C4-2B (cell line): Measurements from ENCODE around the gene GJD2.

Experiments
- H3K27ac ChIP-seq: fragments of 450-650 bp; 2 replicates; pipeline ENCODE4 v1.5.1; 2017
- ZFX ChIP-seq: fragments of 450-650 bp; IDR thresholded peaks from 2 replicates; pipeline ENCODE4 v1.6.1; 2017
- TF ChIP-seq, protein P1 (sequence below): fragments of 450-650 bp; conservative IDR thresholded peaks from 2 replicates; pipeline ENCODE4 v1.5.1; 2017; ENCODE audit warnings: mild to moderate bottlenecking

GJD2 gene

DNA sequence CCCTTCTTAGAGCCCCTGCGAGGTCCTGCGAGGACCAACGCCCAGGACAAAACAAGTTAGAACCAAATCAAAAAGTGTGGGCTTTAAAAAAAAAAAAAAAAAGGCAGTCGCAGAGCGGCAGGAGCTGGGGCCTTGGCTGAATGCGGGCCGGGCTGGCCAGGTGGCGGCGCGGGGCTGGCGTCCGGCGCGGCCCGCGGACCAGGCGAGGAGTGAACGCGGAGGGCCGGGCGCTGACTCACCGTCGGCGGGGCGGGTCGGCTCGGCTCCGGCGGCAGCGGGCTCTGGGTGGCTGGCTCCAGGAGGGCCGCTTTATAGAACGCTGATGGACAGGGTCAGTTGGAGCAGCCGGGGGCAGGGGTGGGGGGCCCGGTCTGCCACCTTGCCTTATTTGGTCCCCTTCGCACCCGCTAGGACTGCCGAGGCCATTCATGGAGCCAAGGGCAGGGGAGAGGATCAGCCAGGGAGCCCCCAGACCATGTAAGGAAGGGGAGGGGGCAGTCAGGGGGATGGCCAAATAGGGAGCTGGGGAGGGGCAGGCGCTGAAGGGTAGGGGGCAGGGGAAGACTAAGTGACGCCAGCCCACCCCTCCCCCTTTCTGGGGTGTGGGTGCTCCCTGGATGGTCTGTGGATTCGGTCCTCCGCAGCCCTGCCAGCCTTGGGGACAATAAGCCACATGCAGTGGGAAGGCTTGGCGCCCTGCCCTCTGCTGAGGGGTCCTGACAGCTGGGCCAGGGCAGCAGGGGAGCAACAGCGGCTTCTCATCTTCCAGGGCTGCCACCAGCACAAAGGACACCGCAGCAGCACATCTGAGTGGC is 40.7 kb upstream of the GJD2 start, which contains the start of gene ACTC1:
Gene ACTC1 (minus strand): TSS at position 283 of the 815 bp plus-strand sequence. CDS start 741 bp downstream, outside the sequence.
- TF ChIP-seq ZFX = no peak
- TF ChIP-seq, protein P1, sequence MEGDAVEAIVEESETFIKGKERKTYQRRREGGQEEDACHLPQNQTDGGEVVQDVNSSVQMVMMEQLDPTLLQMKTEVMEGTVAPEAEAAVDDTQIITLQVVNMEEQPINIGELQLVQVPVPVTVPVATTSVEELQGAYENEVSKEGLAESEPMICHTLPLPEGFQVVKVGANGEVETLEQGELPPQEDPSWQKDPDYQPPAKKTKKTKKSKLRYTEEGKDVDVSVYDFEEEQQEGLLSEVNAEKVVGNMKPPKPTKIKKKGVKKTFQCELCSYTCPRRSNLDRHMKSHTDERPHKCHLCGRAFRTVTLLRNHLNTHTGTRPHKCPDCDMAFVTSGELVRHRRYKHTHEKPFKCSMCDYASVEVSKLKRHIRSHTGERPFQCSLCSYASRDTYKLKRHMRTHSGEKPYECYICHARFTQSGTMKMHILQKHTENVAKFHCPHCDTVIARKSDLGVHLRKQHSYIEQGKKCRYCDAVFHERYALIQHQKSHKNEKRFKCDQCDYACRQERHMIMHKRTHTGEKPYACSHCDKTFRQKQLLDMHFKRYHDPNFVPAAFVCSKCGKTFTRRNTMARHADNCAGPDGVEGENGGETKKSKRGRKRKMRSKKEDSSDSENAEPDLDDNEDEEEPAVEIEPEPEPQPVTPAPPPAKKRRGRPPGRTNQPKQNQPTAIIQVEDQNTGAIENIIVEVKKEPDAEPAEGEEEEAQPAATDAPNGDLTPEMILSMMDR = no peak
- no peak within 1 kb of the TSS for H3K27ac ChIP-seq

DNA sequence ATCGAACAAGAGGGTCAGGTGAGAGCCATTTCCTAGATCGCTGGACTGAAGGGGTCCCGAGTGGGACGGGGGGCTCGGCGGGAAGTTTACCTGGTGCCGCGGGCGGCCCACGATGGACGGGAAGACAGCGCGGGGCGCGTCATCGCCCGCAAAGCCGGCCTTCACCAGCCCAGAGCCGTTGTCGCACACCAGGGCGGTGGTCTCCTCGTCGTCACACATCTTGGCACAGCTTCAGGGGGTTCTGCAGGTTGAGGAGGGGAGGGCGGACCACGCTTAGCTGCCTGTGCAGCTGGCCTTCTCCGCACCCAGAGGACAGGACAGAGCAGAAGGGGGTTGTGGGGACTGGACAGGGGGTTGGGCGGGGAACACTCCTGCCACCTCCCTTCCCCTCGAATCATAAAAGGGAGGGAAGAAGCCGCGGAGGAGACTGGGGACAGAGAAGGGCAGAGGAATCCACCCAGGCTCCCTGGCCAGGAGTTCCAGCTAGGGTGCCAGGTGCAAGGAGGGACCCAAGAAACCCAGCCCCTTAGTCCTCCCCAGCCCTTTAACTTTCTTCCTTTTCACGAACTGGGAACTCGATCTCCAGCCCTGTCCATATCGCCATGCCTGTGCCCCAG is 39.9 kb upstream of the GJD2 start:
- no peak for TF ChIP-seq ZFX
- TF ChIP-seq, protein P1 = no peak
- H3K27ac ChIP-seq = no peak overlapping the region

DNA sequence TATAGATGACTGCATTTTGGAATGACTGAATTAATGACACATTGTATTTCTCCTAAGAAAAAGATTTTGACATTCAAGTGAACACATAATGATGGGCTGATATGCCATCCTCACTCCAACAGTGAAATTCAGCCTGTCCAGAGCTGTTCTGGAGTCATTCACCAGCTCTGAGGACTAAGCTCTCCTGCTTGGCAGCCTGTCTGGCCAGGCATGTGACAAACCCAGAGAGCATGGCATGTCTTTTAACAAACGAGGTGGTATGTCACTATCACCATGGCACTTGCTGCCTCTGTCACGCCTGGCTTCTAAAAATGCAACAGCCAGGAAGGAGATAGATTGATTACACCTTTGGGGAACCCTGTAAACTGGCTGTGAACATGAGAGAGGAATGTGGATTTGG is 39.1 kb upstream of the GJD2 start:
- no peak overlapping the region for H3K27ac ChIP-seq
- no peak for TF ChIP-seq ZFX
- TF ChIP-seq, protein P1 = no peak

DNA sequence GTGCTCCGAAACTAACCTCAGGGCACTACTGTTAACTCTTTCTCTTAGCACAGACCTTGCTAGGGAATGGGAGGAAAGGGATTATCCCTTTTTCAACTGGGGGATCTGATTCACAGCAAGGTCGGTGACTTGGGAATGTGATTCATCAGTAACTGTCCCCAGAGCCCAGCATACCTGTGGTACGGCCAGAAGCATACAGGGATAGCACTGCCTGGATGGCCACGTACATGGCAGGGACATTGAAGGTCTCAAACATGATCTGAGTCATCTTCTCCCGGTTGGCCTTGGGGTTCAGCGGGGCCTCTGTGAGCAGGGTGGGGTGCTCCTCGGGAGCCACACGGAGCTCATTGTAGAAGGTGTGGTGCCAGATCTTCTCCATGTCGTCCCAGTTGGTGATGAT is 38.3 kb upstream of the GJD2 start:
- no peak for TF ChIP-seq ZFX
- TF ChIP-seq, protein P1 = no peak
- H3K27ac ChIP-seq = no peak overlapping the region

DNA sequence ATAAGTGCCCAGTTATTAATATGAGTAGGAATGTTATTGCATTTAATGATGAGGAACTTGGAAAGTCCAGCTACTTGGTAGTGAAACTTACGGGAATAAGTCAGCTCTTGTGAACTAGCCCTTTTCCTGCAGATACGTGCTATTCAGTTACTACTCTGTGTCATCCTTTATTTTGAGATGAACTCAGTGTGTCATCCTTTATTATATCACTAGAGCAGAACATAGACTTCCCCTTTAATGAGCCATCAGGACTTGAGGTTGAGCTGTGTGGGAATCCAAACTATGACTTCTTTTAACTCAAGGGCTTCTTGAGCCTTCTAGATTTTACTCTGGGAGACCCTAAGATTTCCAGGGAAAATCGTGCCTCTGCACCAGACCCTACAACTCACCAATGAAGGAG is 36.9 kb upstream of the GJD2 start:
- TF ChIP-seq, protein P1 = no peak
- TF ChIP-seq ZFX = no peak
- H3K27ac ChIP-seq = no peak overlapping the region

DNA sequence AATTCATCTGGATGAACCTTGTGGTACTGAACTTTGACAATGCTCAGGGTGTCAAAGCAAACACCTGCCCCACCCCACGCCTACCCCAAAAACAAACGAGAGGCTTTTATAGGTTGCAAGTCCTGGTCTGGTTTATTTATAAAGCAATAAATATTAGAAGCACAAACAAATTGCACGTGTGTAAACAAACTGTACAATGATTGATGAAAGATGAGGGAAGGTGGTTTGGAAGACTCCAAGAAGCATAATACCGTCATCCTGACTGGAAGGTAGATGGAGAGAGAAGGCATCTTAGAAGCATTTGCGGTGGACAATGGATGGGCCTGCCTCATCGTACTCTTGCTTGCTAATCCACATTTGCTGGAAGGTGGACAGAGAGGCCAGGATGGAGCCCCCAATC is 35.3 kb upstream of the GJD2 start:
- H3K27ac ChIP-seq = no peak overlapping the region
- TF ChIP-seq, protein P1 = no peak
- no peak for TF ChIP-seq ZFX

DNA sequence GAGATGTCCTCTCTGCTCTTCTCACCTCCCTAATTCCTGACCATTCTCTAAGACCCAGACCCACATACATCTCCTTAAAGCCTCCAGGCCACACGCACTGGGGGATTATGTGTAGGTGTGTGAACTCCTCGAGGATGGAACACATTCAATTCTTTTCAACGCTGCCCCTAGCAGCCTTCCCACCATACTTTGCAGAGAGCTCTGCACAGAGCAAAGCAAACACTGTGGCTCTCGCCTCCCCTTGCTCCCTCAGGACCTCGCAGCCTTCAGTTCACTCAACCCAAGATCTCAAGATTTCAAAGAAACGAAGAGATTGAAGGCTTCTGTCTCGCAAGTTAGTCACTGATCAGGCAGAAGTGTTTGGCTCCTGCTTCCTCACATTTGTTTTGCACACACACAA is 34.5 kb upstream of the GJD2 start:
- TF ChIP-seq, protein P1 = no peak
- TF ChIP-seq ZFX = no peak

More for the DNA sequence above, 34.5 kb upstream of the GJD2 start:
- no peak overlapping the region for H3K27ac ChIP-seq
